ENCODE measurements around the gene ARID1B. TPM values are rescaled to one million over a fixed set of nuclear protein-coding genes. Genes with fewer than 3 reads are reported as not detected.

ARID1B gene
- total and polyA plus RNA-seq, 2 of the 13 experiments (the other 11 are each of a cell fraction or from before 2014, with no cell fraction given), result 20.1 to 32.6 TPM

DNA sequence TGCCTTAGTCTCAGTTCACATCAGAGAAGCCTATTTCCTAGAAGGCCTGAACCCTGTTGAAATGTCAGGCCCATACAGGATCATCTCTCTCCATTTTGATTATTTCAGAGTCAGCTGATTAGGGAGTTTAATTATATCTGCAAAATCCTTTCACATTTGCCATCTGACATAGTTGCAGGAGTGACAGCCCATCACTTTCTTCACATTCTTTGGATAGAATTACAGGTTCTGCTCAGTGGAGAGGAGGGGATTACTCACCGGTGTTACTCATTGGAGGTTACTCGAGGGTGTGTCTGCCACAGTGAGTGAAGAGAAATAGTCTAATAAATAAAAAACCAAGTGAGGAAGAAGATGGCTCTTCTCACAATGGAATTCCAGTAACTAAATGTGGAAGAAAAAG is 329.3 kb downstream of the ARID1B start:
- intact Hi-C loops (cut with micrococcal nuclease; ENCODE audit: unreplicated experiment) (no loop called here), in situ Hi-C loops (cut with HindIII; ENCODE audit: extremely low pct_ligation_motif_present, low pct_unique_long_range_greater_than_20kb) (no loop called here)
- BruUV-seq (replicated peaks), result no TSS peak
- Histone ChIP-seq H4K20me1 (ENCODE audit: insufficient read depth, low read length) (no peaks in the 10 kb centered on the region), H3K27me3 (ENCODE audit: control insufficient read depth in 1 of 2, insufficient read depth in 2 of 2, low read length in 2 of 2) (no peaks in the 10 kb centered on the region), H2AFZ (ENCODE audit: low read length) (no peak overlapping the region), H3K9ac (ENCODE audit: insufficient read depth, low read depth, low read length) (no peak overlapping the region), H3K36me3 (replicated peaks in 1 of 2; ENCODE audit: control insufficient read depth in 1 of 2, insufficient read depth in 2 of 2, low read length in 2 of 2) (peaks cover 4 to 12% of the 10 kb centered on the region in 2 experiments; a peak in 4 of 5 replicates), H3K9me3 (ENCODE audit: low read length) (no peaks in the 10 kb centered on the region), H3K27ac (ENCODE audit: extremely low read length, insufficient read depth, low read length) (no peak overlapping the region), H3K79me2 (ENCODE audit: insufficient read depth, low read length) (no peaks in the 10 kb centered on the region), H3K4me1 (ENCODE audit: insufficient read depth, low read length) (no peaks in the 10 kb centered on the region), H3K4me3 (replicated peaks in 1 of 3; ENCODE audit: insufficient read depth in 1 of 3, low read depth in 2 of 3, low read length in 3 of 3) (no peak overlapping the region), H3K4me2 (ENCODE audit: low read depth, low read length) (no peak overlapping the region)
- DNase-seq (ENCODE audit: low spot score) (no peak), ATAC-seq (peak; percentile 38; the same call in 1 of the 3 replicates), FAIRE-seq (no peak)
- CTCF ChIA-PET (ENCODE audit: low intra/inter-chr PET ratio, low total read pairs), result no interaction called here
- POLR2A ChIA-PET, result no interaction called here
- TF ChIP-seq ZNF350 (CRISPR knock-in tag; IDR thresholded peaks at IDR 0.05; ENCODE audit: borderline replicate concordance, low read depth) (no peak), ZNF326 (CRISPR knock-in tag; IDR thresholded peaks at IDR 0.05; ENCODE audit: borderline replicate concordance) (no peak), GZF1 (CRISPR knock-in tag; IDR thresholded peaks at IDR 0.05) (no peak), KAT8 (CRISPR knock-in tag; IDR thresholded peaks at IDR 0.05) (no peak), GLI4 (CRISPR knock-in tag; IDR thresholded peaks at IDR 0.05; ENCODE audit: borderline replicate concordance) (no peak), DMAP1 (CRISPR knock-in tag; IDR thresholded peaks at IDR 0.05) (no peak), TP53 (CRISPR knock-in tag; conservative IDR thresholded peaks at IDR 0.05) (no peak), TAF1 (CRISPR knock-in tag; IDR thresholded peaks at IDR 0.05) (no peak), ZNF441 (CRISPR knock-in tag; IDR thresholded peaks at IDR 0.05; ENCODE audit: borderline replicate concordance) (no peak), HNF4G (IDR thresholded peaks at IDR 0.05; ENCODE audit: borderline replicate concordance, low read depth, low read length) (no peak), HNF4G (CRISPR knock-in tag; IDR thresholded peaks at IDR 0.05; ENCODE audit: borderline replicate concordance, low read depth) (no peak), ZBTB20 (CRISPR knock-in tag; IDR thresholded peaks at IDR 0.05; ENCODE audit: borderline replicate concordance, low read depth) (no peak), PHB2 (IDR thresholded peaks at IDR 0.05; ENCODE audit: partially characterized antibody) (no peak), NPAS2 (CRISPR knock-in tag; IDR thresholded peaks at IDR 0.05; ENCODE audit: borderline replicate concordance) (no peak), CREB1 (IDR thresholded peaks at IDR 0.05) (no peak), CREB1 (CRISPR knock-in tag; IDR thresholded peaks at IDR 0.05) (no peak)
- TF ChIP-seq, protein P1, sequence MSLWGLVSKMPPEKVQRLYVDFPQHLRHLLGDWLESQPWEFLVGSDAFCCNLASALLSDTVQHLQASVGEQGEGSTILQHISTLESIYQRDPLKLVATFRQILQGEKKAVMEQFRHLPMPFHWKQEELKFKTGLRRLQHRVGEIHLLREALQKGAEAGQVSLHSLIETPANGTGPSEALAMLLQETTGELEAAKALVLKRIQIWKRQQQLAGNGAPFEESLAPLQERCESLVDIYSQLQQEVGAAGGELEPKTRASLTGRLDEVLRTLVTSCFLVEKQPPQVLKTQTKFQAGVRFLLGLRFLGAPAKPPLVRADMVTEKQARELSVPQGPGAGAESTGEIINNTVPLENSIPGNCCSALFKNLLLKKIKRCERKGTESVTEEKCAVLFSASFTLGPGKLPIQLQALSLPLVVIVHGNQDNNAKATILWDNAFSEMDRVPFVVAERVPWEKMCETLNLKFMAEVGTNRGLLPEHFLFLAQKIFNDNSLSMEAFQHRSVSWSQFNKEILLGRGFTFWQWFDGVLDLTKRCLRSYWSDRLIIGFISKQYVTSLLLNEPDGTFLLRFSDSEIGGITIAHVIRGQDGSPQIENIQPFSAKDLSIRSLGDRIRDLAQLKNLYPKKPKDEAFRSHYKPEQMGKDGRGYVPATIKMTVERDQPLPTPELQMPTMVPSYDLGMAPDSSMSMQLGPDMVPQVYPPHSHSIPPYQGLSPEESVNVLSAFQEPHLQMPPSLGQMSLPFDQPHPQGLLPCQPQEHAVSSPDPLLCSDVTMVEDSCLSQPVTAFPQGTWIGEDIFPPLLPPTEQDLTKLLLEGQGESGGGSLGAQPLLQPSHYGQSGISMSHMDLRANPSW (CRISPR knock-in tag; IDR thresholded peaks at IDR 0.05; ENCODE audit: borderline replicate concordance), result no peak
- 99% methylated on average over 2 of the region's 2 CpGs for WGBS (ENCODE audit: low lambda C conversion rate)
